Uterus (tissue), 2 donors: ENCODE measurements around the gene MSI1.

Experiments used
- POLR2A ChIP-seq, 2 donors: fragments of 450-650 bp; IDR thresholded peaks; one replicate each; pipeline ENCODE4 v1.6.1; 2016; ENCODE audit warnings: antibody characterized with exemption in 2 of 2, mild to moderate bottlenecking in 1 of 2, moderate library complexity in 1 of 2
- TF ChIP-seq, protein P1 (sequence below), 4 experiments: fragments of 200-600 bp in 2 of 4; fragments of 450-650 bp in 2 of 4; sonication (generic) in 2 of 4; IDR thresholded peaks; one replicate each; pipeline ENCODE4 v1.5.1; 2016 to 2019; ENCODE audit warnings: antibody characterized with exemption in 4 of 4, mild to moderate bottlenecking in 2 of 4, moderate library complexity in 1 of 4

DNA sequence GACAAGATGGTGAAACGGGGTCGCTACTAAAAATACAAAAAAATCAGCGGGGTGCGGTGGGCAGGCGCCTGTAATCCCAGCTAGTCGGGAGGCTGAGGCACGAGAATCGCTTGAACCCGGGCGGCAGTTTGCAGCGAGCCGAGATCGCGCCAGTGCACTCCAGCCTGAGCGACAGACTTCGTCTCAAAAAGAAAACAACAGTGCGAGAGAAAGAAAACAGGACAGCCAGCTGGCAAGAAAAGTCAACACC lies 76.6 kb downstream of the MSI1 start:
- TF ChIP-seq, protein P1, sequence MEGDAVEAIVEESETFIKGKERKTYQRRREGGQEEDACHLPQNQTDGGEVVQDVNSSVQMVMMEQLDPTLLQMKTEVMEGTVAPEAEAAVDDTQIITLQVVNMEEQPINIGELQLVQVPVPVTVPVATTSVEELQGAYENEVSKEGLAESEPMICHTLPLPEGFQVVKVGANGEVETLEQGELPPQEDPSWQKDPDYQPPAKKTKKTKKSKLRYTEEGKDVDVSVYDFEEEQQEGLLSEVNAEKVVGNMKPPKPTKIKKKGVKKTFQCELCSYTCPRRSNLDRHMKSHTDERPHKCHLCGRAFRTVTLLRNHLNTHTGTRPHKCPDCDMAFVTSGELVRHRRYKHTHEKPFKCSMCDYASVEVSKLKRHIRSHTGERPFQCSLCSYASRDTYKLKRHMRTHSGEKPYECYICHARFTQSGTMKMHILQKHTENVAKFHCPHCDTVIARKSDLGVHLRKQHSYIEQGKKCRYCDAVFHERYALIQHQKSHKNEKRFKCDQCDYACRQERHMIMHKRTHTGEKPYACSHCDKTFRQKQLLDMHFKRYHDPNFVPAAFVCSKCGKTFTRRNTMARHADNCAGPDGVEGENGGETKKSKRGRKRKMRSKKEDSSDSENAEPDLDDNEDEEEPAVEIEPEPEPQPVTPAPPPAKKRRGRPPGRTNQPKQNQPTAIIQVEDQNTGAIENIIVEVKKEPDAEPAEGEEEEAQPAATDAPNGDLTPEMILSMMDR (IDR thresholded peaks at IDR 0.05) = no peak
- no peak for TF ChIP-seq POLR2A (IDR thresholded peaks at IDR 0.05)
